GM23338 (cell line): Measurements from ENCODE around the gene TEDC2. TPM values are rescaled to one million over a fixed set of nuclear protein-coding genes. Genes with fewer than 3 reads are reported as not detected.

Source experiments
- ATAC-seq: fragments of 200-7000 bp; cut with Tn5 transposase; 3 replicates; pipeline ENCODE4 v1.9.1; 2020
- DNase-seq: peaks from one replicate; pipeline ENCODE4 v3.0.0-alpha.2; 2015; ENCODE audit warnings: low spot score
- H2AFZ ChIP-seq: fragments of 200-600 bp; sonication (generic); 2 replicates; pipeline ENCODE4 v1.8.0; 2016; ENCODE audit warnings: antibody characterized with exemption, mild to moderate bottlenecking, moderate library complexity
- H3F3A ChIP-seq: fragments of 200-600 bp; sonication (generic); replicated peaks from 2 replicates; pipeline ENCODE4 v1.8.0; 2017; ENCODE audit warnings: antibody characterized with exemption, mixed run types, low read depth
- H3K27ac ChIP-seq: fragments of 200-600 bp; sonication (generic); 2 replicates; pipeline ENCODE4 v1.6.1; 2016; ENCODE audit warnings: low read depth
- H3K27me3 ChIP-seq: fragments of 200-600 bp; sonication (generic); 2 replicates; pipeline ENCODE4 v1.8.0; 2016; ENCODE audit warnings: mild to moderate bottlenecking, mixed run types, moderate library complexity; ENCODE audit not compliant: insufficient read depth
- H3K36me3 ChIP-seq: fragments of 200-600 bp; sonication (generic); 2 replicates; pipeline ENCODE4 v1.8.0; 2016; ENCODE audit warnings: mild to moderate bottlenecking; ENCODE audit not compliant: insufficient read depth
- H3K4me1 ChIP-seq: fragments of 200-600 bp; sonication (generic); 2 replicates; pipeline ENCODE4 v1.8.0; 2016; ENCODE audit warnings: mild to moderate bottlenecking, moderate library complexity; ENCODE audit not compliant: insufficient read depth
- H3K4me2 ChIP-seq: fragments of 200-600 bp; sonication (generic); 2 replicates; pipeline ENCODE4 v1.7.1; 2017; ENCODE audit warnings: mixed run types
- H3K4me3 ChIP-seq: fragments of 200-600 bp; sonication (generic); 2 replicates; pipeline ENCODE4 v1.6.1; 2016; ENCODE audit warnings: mixed run types
- H3K79me2 ChIP-seq: fragments of 200-600 bp; sonication (generic); replicated peaks from 2 replicates; pipeline ENCODE4 v1.8.0; 2017; ENCODE audit warnings: mild to moderate bottlenecking; ENCODE audit not compliant: insufficient read depth
- H3K9me2 ChIP-seq: fragments of 200-600 bp; sonication (generic); 2 replicates; pipeline ENCODE4 v1.8.0; 2017; ENCODE audit not compliant: insufficient read depth
- H4K20me1 ChIP-seq: fragments of 200-600 bp; sonication (generic); replicated peaks from 2 replicates; pipeline ENCODE4 v1.8.0; 2017; ENCODE audit warnings: mild to moderate bottlenecking; ENCODE audit not compliant: insufficient read depth
- H3K27ac Mint-ChIP-seq: 2 replicates; pipeline ENCODE4 v1.8.0; 2020; ENCODE audit warnings: inconsistent platforms, mild to moderate bottlenecking, moderate library complexity, mixed read lengths
- H3K27me3 Mint-ChIP-seq: 3 replicates; pipeline ENCODE4 v1.8.0; 2022; ENCODE audit warnings: low read depth, mild to moderate bottlenecking, moderate library complexity, mixed read lengths, inconsistent platforms; ENCODE audit not compliant: insufficient read depth, poor library complexity
- H3K36me3 Mint-ChIP-seq: 3 replicates; pipeline ENCODE4 v1.8.0; 2021; ENCODE audit warnings: low read depth, mild to moderate bottlenecking, inconsistent platforms, moderate library complexity, mixed read lengths
- H3K4me1 Mint-ChIP-seq: 3 replicates; pipeline ENCODE4 v1.8.0; 2020; ENCODE audit warnings: mild to moderate bottlenecking, inconsistent platforms, mixed read lengths
- H3K4me3 Mint-ChIP-seq: 3 replicates; pipeline ENCODE4 v1.8.0; 2021; ENCODE audit warnings: moderate library complexity, mild to moderate bottlenecking, inconsistent platforms, mixed read lengths
- H3K9me3 Mint-ChIP-seq: 3 replicates; pipeline ENCODE4 v1.8.0; 2020; ENCODE audit warnings: moderate library complexity, mild to moderate bottlenecking, inconsistent platforms, mixed read lengths
- CREB1 ChIP-seq: fragments of 250-450 bp; sonication (Bioruptor Pico); IDR thresholded peaks from 2 replicates; pipeline ENCODE4 v1.5.0; 2020; ENCODE audit warnings: low read depth, mild to moderate bottlenecking, moderate library complexity
- ETS1 ChIP-seq: IDR thresholded peaks from 2 replicates; pipeline ENCODE4 v1.6.1; 2016; ENCODE audit warnings: antibody characterized with exemption
- EZH2 ChIP-seq: fragments of 200-600 bp; sonication (generic); IDR thresholded peaks from one replicate; pipeline ENCODE4 v1.8.0; 2017; ENCODE audit warnings: antibody characterized with exemption, mild to moderate bottlenecking, low read depth; ENCODE audit not compliant: unreplicated experiment
- EZH2phosphoT487 ChIP-seq: fragments of 200-600 bp; sonication (generic); IDR thresholded peaks from one replicate; pipeline ENCODE4 v1.8.1; 2018; ENCODE audit warnings: antibody characterized with exemption; ENCODE audit not compliant: unreplicated experiment
- JUNB ChIP-seq: IDR thresholded peaks from one replicate; pipeline ENCODE4 v1.6.1; 2016; ENCODE audit warnings: antibody characterized with exemption; ENCODE audit not compliant: unreplicated experiment
- NANOG ChIP-seq: IDR thresholded peaks from 2 replicates; pipeline ENCODE4 v1.6.1; 2016; ENCODE audit warnings: antibody characterized with exemption, borderline replicate concordance
- POLR2AphosphoS5 ChIP-seq: IDR thresholded peaks from 2 replicates; pipeline ENCODE4 v1.6.1; 2016; ENCODE audit warnings: antibody characterized with exemption, low read depth
- REST ChIP-seq: IDR thresholded peaks from one replicate; pipeline ENCODE4 v1.6.1; 2018; ENCODE audit warnings: antibody characterized with exemption; ENCODE audit not compliant: unreplicated experiment
- STAT1 ChIP-seq: IDR thresholded peaks from one replicate; pipeline ENCODE4 v1.6.1; 2016; ENCODE audit warnings: antibody characterized with exemption; ENCODE audit not compliant: unreplicated experiment
- ZNF114 ChIP-seq: fragments of 250-450 bp; sonication (Bioruptor Pico); IDR thresholded peaks from 2 replicates; pipeline ENCODE4 v1.5.0; 2020; ENCODE audit warnings: mild to moderate bottlenecking, moderate library complexity
- ZNF331 ChIP-seq: fragments of 250-450 bp; sonication (Bioruptor Pico); IDR thresholded peaks from 2 replicates; pipeline ENCODE4 v1.5.0; 2020; ENCODE audit warnings: low read depth, mild to moderate bottlenecking, moderate library complexity
- polyA plus RNA-seq: library from polyadenylated mRNA; unstranded; fragments of >200 nt; fragmentation: Nextera tagmentation; extraction: Ambion mirVana; gene quantifications from 2 replicates; pipeline ENCODE4 v1.2.1, GENCODE V29; 2016
- total RNA-seq: library from RNA; depleted of rRNA; stranded (reverse); fragments of >200 nt; shearing (Covaris generic); gene quantifications from 2 replicates; pipeline ENCODE4 v1.2.3, GENCODE V29; 2014
- TF ChIP-seq, protein P1 (sequence below): fragments of 250-450 bp; sonication (Bioruptor Pico); IDR thresholded peaks from 2 replicates; pipeline ENCODE4 v1.5.0; 2020; ENCODE audit warnings: mild to moderate bottlenecking, moderate library complexity
- TF ChIP-seq, protein P2 (sequence below), 2 experiments: fragments of 200-600 bp in 1 of 2; sonication (generic) in 1 of 2; conservative IDR thresholded peaks; 2 replicates each; pipeline versions ENCODE4 v1.5.1 to v1.6.1; 2016 to 2017; ENCODE audit warnings: antibody characterized with exemption in 2 of 2, low read depth in 2 of 2, mild to moderate bottlenecking in 2 of 2, moderate library complexity in 1 of 2

TEDC2 gene
- total and polyA plus RNA-seq, 2 experiments from 2014 or later, result 50.6 to 98.9 TPM

- peaks cover 20% of the 10 kb centered on the region for H3K4me1 Mint-ChIP-seq
- Histone ChIP-seq H3K4me2 (no peak overlapping the region), H3K9me2 (no peaks in the 10 kb centered on the region), H3K27ac (no peak overlapping the region), H3K79me2 (0 out of 2 replicates have a peak, but pooled peaks cover 3% of the 10 kb centered on the region), H3K27me3 (no peaks in the 10 kb centered on the region), H3K4me1 (no peaks in the 10 kb centered on the region), H3K36me3 (no peaks in the 10 kb centered on the region), H3K4me3 (no peak overlapping the region), H4K20me1 (no peaks in the 10 kb centered on the region; the same call in 1 of the 2 replicates), H3F3A (no peaks in the 10 kb centered on the region), H2AFZ (no peak overlapping the region)
- no peak for TF ChIP-seq STAT1
- TF ChIP-seq ZNF331 (CRISPR knock-in tag), result no peak
- no peak for TF ChIP-seq EZH2
- TF ChIP-seq, protein P1, sequence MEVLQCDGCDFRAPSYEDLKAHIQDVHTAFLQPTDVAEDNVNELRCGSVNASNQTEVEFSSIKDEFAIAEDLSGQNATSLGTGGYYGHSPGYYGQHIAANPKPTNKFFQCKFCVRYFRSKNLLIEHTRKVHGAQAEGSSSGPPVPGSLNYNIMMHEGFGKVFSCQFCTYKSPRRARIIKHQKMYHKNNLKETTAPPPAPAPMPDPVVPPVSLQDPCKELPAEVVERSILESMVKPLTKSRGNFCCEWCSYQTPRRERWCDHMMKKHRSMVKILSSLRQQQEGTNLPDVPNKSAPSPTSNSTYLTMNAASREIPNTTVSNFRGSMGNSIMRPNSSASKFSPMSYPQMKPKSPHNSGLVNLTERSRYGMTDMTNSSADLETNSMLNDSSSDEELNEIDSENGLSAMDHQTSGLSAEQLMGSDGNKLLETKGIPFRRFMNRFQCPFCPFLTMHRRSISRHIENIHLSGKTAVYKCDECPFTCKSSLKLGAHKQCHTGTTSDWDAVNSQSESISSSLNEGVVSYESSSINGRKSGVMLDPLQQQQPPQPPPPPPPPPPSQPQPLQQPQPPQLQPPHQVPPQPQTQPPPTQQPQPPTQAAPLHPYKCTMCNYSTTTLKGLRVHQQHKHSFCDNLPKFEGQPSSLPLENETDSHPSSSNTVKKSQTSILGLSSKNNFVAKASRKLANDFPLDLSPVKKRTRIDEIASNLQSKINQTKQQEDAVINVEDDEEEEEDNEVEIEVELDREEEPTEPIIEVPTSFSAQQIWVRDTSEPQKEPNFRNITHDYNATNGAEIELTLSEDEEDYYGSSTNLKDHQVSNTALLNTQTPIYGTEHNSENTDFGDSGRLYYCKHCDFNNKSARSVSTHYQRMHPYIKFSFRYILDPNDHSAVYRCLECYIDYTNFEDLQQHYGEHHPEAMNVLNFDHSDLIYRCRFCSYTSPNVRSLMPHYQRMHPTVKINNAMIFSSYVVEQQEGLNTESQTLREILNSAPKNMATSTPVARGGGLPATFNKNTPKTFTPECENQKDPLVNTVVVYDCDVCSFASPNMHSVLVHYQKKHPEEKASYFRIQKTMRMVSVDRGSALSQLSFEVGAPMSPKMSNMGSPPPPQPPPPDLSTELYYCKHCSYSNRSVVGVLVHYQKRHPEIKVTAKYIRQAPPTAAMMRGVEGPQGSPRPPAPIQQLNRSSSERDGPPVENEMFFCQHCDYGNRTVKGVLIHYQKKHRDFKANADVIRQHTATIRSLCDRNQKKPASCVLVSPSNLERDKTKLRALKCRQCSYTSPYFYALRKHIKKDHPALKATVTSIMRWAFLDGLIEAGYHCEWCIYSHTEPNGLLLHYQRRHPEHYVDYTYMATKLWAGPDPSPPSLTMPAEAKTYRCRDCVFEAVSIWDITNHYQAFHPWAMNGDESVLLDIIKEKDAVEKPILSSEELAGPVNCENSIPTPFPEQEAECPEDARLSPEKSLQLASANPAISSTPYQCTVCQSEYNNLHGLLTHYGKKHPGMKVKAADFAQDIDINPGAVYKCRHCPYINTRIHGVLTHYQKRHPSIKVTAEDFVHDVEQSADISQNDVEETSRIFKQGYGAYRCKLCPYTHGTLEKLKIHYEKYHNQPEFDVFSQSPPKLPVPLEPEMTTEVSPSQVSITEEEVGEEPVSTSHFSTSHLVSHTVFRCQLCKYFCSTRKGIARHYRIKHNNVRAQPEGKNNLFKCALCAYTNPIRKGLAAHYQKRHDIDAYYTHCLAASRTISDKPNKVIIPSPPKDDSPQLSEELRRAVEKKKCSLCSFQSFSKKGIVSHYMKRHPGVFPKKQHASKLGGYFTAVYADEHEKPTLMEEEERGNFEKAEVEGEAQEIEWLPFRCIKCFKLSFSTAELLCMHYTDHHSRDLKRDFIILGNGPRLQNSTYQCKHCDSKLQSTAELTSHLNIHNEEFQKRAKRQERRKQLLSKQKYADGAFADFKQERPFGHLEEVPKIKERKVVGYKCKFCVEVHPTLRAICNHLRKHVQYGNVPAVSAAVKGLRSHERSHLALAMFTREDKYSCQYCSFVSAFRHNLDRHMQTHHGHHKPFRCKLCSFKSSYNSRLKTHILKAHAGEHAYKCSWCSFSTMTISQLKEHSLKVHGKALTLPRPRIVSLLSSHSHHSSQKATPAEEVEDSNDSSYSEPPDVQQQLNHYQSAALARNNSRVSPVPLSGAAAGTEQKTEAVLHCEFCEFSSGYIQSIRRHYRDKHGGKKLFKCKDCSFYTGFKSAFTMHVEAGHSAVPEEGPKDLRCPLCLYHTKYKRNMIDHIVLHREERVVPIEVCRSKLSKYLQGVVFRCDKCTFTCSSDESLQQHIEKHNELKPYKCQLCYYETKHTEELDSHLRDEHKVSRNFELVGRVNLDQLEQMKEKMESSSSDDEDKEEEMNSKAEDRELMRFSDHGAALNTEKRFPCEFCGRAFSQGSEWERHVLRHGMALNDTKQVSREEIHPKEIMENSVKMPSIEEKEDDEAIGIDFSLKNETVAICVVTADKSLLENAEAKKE (CRISPR knock-in tag), result no peak
- no peak for TF ChIP-seq JUNB
- no peak for TF ChIP-seq EZH2phosphoT487
- no peak for TF ChIP-seq NANOG
- no peak for TF ChIP-seq POLR2AphosphoS5
- no peak for TF ChIP-seq CREB1 (CRISPR knock-in tag)
- no peak for TF ChIP-seq ZNF114 (CRISPR knock-in tag)
- no peak for TF ChIP-seq REST
- TF ChIP-seq, protein P2, sequence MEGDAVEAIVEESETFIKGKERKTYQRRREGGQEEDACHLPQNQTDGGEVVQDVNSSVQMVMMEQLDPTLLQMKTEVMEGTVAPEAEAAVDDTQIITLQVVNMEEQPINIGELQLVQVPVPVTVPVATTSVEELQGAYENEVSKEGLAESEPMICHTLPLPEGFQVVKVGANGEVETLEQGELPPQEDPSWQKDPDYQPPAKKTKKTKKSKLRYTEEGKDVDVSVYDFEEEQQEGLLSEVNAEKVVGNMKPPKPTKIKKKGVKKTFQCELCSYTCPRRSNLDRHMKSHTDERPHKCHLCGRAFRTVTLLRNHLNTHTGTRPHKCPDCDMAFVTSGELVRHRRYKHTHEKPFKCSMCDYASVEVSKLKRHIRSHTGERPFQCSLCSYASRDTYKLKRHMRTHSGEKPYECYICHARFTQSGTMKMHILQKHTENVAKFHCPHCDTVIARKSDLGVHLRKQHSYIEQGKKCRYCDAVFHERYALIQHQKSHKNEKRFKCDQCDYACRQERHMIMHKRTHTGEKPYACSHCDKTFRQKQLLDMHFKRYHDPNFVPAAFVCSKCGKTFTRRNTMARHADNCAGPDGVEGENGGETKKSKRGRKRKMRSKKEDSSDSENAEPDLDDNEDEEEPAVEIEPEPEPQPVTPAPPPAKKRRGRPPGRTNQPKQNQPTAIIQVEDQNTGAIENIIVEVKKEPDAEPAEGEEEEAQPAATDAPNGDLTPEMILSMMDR (conservative IDR thresholded peaks at IDR 0.05; ENCODE audit: low read depth in 2 of 2), result no peak
- TF ChIP-seq ETS1, result no peak
- H3K4me3 Mint-ChIP-seq, result no peak overlapping the region
- DNase-seq, result no peak
- peaks cover 17% of the 10 kb centered on the region for H3K27me3 Mint-ChIP-seq
- no peak for ATAC-seq
- no peak overlapping the region for H3K27ac Mint-ChIP-seq
- no peaks in the 10 kb centered on the region for H3K9me3 Mint-ChIP-seq
- no peaks in the 10 kb centered on the region; the same call in 2 of the 3 replicates for H3K36me3 Mint-ChIP-seq
Measured at GRCh38 chr16:2487903-2488531, 28.1 kb downstream of the TEDC2 start.
